ENCODE measurements around the gene CACNA1E.

Gene CACNA1E

GRCh38 chr1:181768930-181769280 is 285.6 kb downstream of the CACNA1E start:
- no peak for DNase-seq (ENCODE audit: low read depth)

GRCh38 chr1:181769846-181770245 is 286.5 kb downstream of the CACNA1E start:
- DNase-seq (ENCODE audit: low read depth): no peak

GRCh38 chr1:181772714-181773113 is 289.4 kb downstream of the CACNA1E start:
- DNase-seq (ENCODE audit: low read depth): no peak

- DNase-seq (ENCODE audit: low read depth): no peak
These were observed 292.7 kb downstream of the CACNA1E start for GRCh38 chr1:181776044-181776443.

- DNase-seq (ENCODE audit: low read depth): no peak
These were observed 294.0 kb downstream of the CACNA1E start for GRCh38 chr1:181777286-181777685.

GRCh38 chr1:181777812-181778211 is 294.5 kb downstream of the CACNA1E start:
- no peak for DNase-seq (ENCODE audit: low read depth)

- DNase-seq (ENCODE audit: low read depth): no peak
These were observed 295.4 kb downstream of the CACNA1E start for GRCh38 chr1:181778640-181779260.

GRCh38 chr1:181779343-181779742 is 296.0 kb downstream of the CACNA1E start:
- no peak for DNase-seq (ENCODE audit: low read depth)

GRCh38 chr1:181783208-181783607 is 299.9 kb downstream of the CACNA1E start:
- DNase-seq (ENCODE audit: low read depth): no peak

- no peak for DNase-seq (ENCODE audit: low read depth)
These were observed 300.8 kb downstream of the CACNA1E start for GRCh38 chr1:181784039-181784683.

- no peak for DNase-seq (ENCODE audit: low read depth)
These were observed 306.1 kb downstream of the CACNA1E start for GRCh38 chr1:181789395-181789794.

GRCh38 chr1:181791721-181792120 is 308.4 kb downstream of the CACNA1E start:
- DNase-seq (ENCODE audit: low read depth): no peak

GRCh38 chr1:181793831-181794230 is 310.5 kb downstream of the CACNA1E start:
- DNase-seq (ENCODE audit: low read depth): no peak

- DNase-seq (ENCODE audit: low read depth): no peak
These were observed 311.0 kb downstream of the CACNA1E start for GRCh38 chr1:181794332-181794731.

- no peak for DNase-seq (ENCODE audit: low read depth)
These were observed 315.0 kb downstream of the CACNA1E start for GRCh38 chr1:181798191-181798926.

- DNase-seq (ENCODE audit: low read depth): no peak
These were observed 318.3 kb downstream of the CACNA1E start for GRCh38 chr1:181801617-181802016.

- no peak for DNase-seq (ENCODE audit: low read depth)
These were observed 319.1 kb downstream of the CACNA1E start for GRCh38 chr1:181802466-181802865.

GRCh38 chr1:181803421-181803820 is 320.1 kb downstream of the CACNA1E start:
- DNase-seq (ENCODE audit: low read depth): no peak

- no peak for DNase-seq (ENCODE audit: low read depth)
These were observed 321.7 kb downstream of the CACNA1E start for GRCh38 chr1:181804989-181805388.

- no peak for DNase-seq (ENCODE audit: low read depth)
These were observed 323.4 kb downstream of the CACNA1E start for GRCh38 chr1:181806746-181807145.

GRCh38 chr1:181807251-181807650 is 323.9 kb downstream of the CACNA1E start:
- no peak for DNase-seq (ENCODE audit: low read depth)

- no peak for DNase-seq (ENCODE audit: low read depth)
These were observed 326.8 kb downstream of the CACNA1E start for GRCh38 chr1:181809991-181810545.

GRCh38 chr1:181812208-181812607 is 328.9 kb downstream of the CACNA1E start:
- no peak for DNase-seq (ENCODE audit: low read depth)
